Endothelial cell (in vitro differentiated cells): ENCODE data around the gene GBF1. TPM values are rescaled to one million over a fixed set of nuclear protein-coding genes. Genes with fewer than 3 reads are reported as not detected.

Experiments used
- DNase-seq: peaks from one replicate; pipeline ENCODE4 v3.0.0; 2021; ENCODE audit warnings: low spot score
- H3K27ac Mint-ChIP-seq: one replicate; pipeline ENCODE4 v1.8.0; 2021; ENCODE audit warnings: mixed read lengths, inconsistent platforms; ENCODE audit not compliant: unreplicated experiment
- H3K27me3 Mint-ChIP-seq: one replicate; pipeline ENCODE4 v1.8.0; 2021; ENCODE audit warnings: mild to moderate bottlenecking, moderate library complexity, mixed read lengths, inconsistent platforms; ENCODE audit not compliant: unreplicated experiment
- H3K36me3 Mint-ChIP-seq: one replicate; pipeline ENCODE4 v1.8.0; 2021; ENCODE audit warnings: mild to moderate bottlenecking, low read depth, mixed read lengths, inconsistent platforms; ENCODE audit not compliant: unreplicated experiment
- H3K4me1 Mint-ChIP-seq: one replicate; pipeline ENCODE4 v1.8.0; 2021; ENCODE audit warnings: mild to moderate bottlenecking, mixed read lengths, inconsistent platforms; ENCODE audit not compliant: unreplicated experiment
- H3K4me3 Mint-ChIP-seq: one replicate; pipeline ENCODE4 v1.8.0; 2021; ENCODE audit warnings: mild to moderate bottlenecking, mixed read lengths, inconsistent platforms; ENCODE audit not compliant: unreplicated experiment
- H3K9me3 Mint-ChIP-seq: one replicate; pipeline ENCODE4 v1.8.0; 2021; ENCODE audit warnings: mixed read lengths, inconsistent platforms; ENCODE audit not compliant: unreplicated experiment
- total RNA-seq: library from RNA; stranded (reverse); fragmentation: NEBNext Ultra II Directional; extraction: Animal tissue kit (Norgen Biotek cat#: 25700); gene quantifications from one replicate; pipeline ENCODE4 v1.2.1, GENCODE V29; 2021; ENCODE audit not compliant: unreplicated experiment
- TF ChIP-seq, protein P1 (sequence below): fragments of 200-600 bp; sonication (generic); IDR thresholded peaks from one replicate; pipeline ENCODE4 v1.5.0; 2021; ENCODE audit warnings: antibody characterized with exemption; ENCODE audit not compliant: unreplicated experiment

The GBF1 gene
- total RNA-seq, 1 donor from 2014 or later, result 45.1 TPM

DNA sequence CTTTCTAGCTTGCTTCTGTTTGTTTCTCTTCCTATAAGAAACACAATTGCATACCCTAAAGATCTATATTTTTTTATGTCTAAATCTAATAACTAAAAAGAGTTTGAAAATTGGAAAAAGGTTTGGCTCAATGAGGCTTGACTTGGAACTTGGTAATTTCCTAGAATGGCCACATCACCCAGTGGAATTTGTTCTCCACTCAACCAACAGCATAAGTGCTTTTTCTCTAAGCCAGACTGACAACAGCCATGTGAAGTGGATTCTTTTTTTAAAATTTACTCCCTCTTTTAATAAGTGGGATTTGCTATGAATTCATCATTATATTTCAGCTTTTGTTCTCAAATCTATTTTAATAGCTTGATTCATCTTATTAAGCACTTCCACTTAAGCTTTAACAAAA, 33.8 kb downstream of the GBF1 start:
- no peak for DNase-seq
- H3K27ac Mint-ChIP-seq, result no peak overlapping the region
- H3K9me3 Mint-ChIP-seq, result no peaks in the 10 kb centered on the region
- TF ChIP-seq, protein P1, sequence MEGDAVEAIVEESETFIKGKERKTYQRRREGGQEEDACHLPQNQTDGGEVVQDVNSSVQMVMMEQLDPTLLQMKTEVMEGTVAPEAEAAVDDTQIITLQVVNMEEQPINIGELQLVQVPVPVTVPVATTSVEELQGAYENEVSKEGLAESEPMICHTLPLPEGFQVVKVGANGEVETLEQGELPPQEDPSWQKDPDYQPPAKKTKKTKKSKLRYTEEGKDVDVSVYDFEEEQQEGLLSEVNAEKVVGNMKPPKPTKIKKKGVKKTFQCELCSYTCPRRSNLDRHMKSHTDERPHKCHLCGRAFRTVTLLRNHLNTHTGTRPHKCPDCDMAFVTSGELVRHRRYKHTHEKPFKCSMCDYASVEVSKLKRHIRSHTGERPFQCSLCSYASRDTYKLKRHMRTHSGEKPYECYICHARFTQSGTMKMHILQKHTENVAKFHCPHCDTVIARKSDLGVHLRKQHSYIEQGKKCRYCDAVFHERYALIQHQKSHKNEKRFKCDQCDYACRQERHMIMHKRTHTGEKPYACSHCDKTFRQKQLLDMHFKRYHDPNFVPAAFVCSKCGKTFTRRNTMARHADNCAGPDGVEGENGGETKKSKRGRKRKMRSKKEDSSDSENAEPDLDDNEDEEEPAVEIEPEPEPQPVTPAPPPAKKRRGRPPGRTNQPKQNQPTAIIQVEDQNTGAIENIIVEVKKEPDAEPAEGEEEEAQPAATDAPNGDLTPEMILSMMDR, result no peak
- H3K4me1 Mint-ChIP-seq, result peaks cover 45% of the 10 kb centered on the region
- H3K4me3 Mint-ChIP-seq, result no peak overlapping the region
- H3K36me3 Mint-ChIP-seq, result no peaks in the 10 kb centered on the region
- peaks cover 1% of the 10 kb centered on the region for H3K27me3 Mint-ChIP-seq

DNA sequence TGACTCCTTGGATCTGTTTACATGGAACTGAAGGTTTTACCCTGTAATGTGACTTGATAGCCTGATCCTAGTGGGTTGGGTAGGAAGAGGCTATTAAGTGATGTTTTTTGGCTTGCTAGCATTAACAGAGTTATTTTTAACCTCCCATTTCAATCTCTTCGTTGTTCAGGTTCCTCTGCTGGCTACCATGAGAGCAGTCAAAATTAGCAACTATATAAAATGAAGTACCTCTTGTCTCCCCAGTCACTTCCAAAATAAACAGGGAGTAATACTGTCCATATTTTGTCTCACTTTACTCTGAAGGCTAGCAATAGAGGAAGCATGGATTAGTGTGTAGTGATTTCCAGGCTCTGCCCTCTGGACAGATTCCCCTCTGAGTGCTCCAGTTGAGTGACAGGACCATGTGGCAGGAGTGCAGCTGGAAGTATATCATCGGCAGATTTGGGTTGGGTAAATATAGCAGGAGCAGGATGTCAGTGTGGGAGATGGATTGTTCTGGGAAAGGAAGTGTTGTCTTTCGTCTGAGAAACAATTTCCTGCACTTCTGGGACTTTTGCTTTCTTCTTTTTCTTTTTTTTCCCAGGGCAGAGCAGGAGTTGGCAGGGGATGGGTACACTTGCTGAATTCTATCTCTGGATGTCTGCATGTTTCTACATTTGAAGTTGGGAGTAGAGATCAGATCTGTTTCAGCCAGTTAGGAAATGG, 35.2 kb downstream of the GBF1 start:
- Mint-ChIP-seq H3K4me1 (peaks cover 55% of the 10 kb centered on the region), H3K4me3 (peak overlapping the region; percentile 68), H3K27me3 (peaks cover 1% of the 10 kb centered on the region), H3K27ac (peak overlapping the region; percentile 96), H3K36me3 (no peaks in the 10 kb centered on the region), H3K9me3 (no peaks in the 10 kb centered on the region)
- TF ChIP-seq, protein P1, result no peak
- DNase-seq, result peak; percentile 31

DNA sequence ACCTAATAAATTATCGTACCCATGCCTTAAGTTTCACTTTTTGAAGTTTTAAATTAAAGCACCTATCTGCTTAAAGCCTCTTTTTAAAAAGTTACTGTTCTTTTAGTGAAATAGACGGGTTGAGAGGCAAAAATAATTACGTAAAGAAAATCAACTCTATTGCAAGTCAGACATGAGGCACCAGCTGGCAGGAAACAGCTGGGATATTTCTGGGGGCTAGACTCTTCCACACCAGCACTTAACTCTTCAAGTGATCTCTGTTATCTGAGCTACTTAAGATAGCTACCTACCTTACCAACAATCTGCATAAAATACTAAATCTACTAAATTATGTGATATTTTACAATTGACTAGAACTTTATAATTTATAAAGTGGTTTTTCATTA, 35.8 kb downstream of the GBF1 start:
- H3K27ac Mint-ChIP-seq, result peak overlapping the region; percentile 96
- no peaks in the 10 kb centered on the region for H3K36me3 Mint-ChIP-seq
- peaks cover 1% of the 10 kb centered on the region for H3K27me3 Mint-ChIP-seq
- H3K4me3 Mint-ChIP-seq, result peak overlapping the region; percentile 68
- peaks cover 55% of the 10 kb centered on the region for H3K4me1 Mint-ChIP-seq
- TF ChIP-seq, protein P1, result no peak
- H3K9me3 Mint-ChIP-seq, result no peaks in the 10 kb centered on the region
- no peak for DNase-seq

DNA sequence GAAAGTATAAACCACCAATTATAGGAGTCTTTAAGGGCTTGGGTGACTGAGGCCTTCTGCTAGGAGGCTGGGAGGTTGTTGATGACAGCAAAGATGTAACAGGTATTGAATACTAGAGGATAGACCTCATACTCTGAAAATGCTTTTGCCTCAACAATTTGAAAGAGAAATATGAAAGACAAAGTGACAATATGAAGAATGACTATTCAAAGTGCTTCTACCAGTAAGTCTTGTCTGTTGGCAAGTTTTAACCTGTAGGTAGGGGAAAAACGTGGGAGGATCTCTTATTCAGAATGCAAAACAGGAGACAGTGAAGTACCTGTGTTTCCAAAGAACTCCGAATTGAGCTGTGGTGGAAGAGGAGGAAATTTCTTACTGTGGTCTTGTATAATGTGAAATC, 38.2 kb downstream of the GBF1 start:
- H3K27ac Mint-ChIP-seq, result no peak overlapping the region
- DNase-seq, result no peak
- no peak overlapping the region for H3K4me3 Mint-ChIP-seq
- no peaks in the 10 kb centered on the region for H3K36me3 Mint-ChIP-seq
- TF ChIP-seq, protein P1, result no peak
- peaks cover 1% of the 10 kb centered on the region for H3K27me3 Mint-ChIP-seq
- H3K9me3 Mint-ChIP-seq, result no peaks in the 10 kb centered on the region
- peaks cover 55% of the 10 kb centered on the region for H3K4me1 Mint-ChIP-seq

DNA sequence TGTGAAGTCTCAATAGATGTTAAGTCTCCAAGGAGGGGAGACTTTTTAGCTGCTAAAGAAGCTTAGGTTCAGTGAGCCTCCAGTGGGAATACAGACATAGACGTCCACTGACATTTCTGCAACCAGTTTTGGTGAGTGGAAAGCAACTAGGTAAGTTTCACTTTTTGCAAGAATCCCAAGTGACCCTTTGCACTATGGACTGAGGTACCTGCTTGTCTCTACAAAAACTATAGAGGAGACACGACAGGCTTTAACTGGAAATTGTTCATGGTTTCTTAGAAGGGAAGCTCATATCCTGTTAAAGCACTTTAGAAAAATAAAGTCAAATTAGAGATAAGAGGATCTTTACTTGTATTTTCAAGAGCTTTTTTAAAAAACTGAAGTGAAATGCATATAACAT, 38.6 kb downstream of the GBF1 start:
- Mint-ChIP-seq H3K9me3 (no peaks in the 10 kb centered on the region), H3K4me3 (no peak overlapping the region)
- no peak for DNase-seq

More for the DNA sequence above, 38.6 kb downstream of the GBF1 start:
- H3K27me3 Mint-ChIP-seq, result peaks cover 1% of the 10 kb centered on the region
- TF ChIP-seq, protein P1, result no peak
- no peak overlapping the region for H3K27ac Mint-ChIP-seq
- H3K36me3 Mint-ChIP-seq, result no peaks in the 10 kb centered on the region
- peaks cover 52% of the 10 kb centered on the region for H3K4me1 Mint-ChIP-seq
